Heart right ventricle (tissue), 16 donors: ENCODE measurements around the gene TIMM22. TPM values are rescaled to one million over a fixed set of nuclear protein-coding genes. Genes with fewer than 3 reads are reported as not detected.

Experiments used
- ATAC-seq, 8 donors: fragments of 200-7000 bp; cut with Tn5 transposase; one replicate each; pipeline ENCODE4 v1.9.1; 2020; ENCODE audit warnings: mild to moderate bottlenecking in 8 of 8, moderate library complexity in 8 of 8, moderate number of reproducible peaks in 1 of 8
- DNase-seq, 2 donors: peaks; one replicate each; pipeline ENCODE4 v3.0.0-alpha.2; 2020
- H3K27ac ChIP-seq, 10 donors: fragments of 200-600 bp; sonication (generic) in 2 of 10; one replicate each; pipeline versions ENCODE4 v1.5.0 to v1.8.0; 2020 to 2022; ENCODE audit warnings: mild to moderate bottlenecking in 3 of 10
- H3K27me3 ChIP-seq, 7 donors: fragments of 200-600 bp; one replicate each; pipeline ENCODE4 v1.8.0; 2021 to 2022; ENCODE audit warnings: mild to moderate bottlenecking in 2 of 7
- H3K36me3 ChIP-seq, 9 donors: fragments of 200-600 bp; sonication (generic) in 1 of 9; one replicate each; pipeline versions ENCODE4 v1.5.0 to v1.8.0; 2020 to 2022; ENCODE audit warnings: mild to moderate bottlenecking in 2 of 9
- H3K4me1 ChIP-seq, 9 donors: fragments of 200-600 bp; sonication (generic) in 1 of 9; one replicate each; pipeline versions ENCODE4 v1.5.0 to v1.8.0; 2020 to 2022; ENCODE audit warnings: mild to moderate bottlenecking in 4 of 9
- H3K4me3 ChIP-seq, 10 donors: fragments of 200-600 bp; sonication (generic) in 2 of 10; one replicate each; pipeline versions ENCODE4 v1.5.0 to v1.8.0; 2020 to 2022; ENCODE audit warnings: mild to moderate bottlenecking in 7 of 10, moderate library complexity in 2 of 10
- H3K9me3 ChIP-seq, 11 donors: fragments of 200-600 bp in 10 of 11; sonication (generic) in 2 of 11; one replicate each; pipeline versions ENCODE4 v1.5.0 to v1.8.0; 2013 to 2022; ENCODE audit warnings: mild to moderate bottlenecking in 2 of 11, control low read depth in 1 of 11, moderate library complexity in 1 of 11
- CTCF ChIP-seq, 9 donors: fragments of 200-600 bp; sonication (generic) in 2 of 9; IDR thresholded peaks; one replicate each; pipeline versions ENCODE4 v1.5.0 to v1.8.0; 2021 to 2022; ENCODE audit warnings: antibody characterized with exemption in 9 of 9, mild to moderate bottlenecking in 5 of 9, moderate library complexity in 1 of 9
- WGBS, 2 donors: extraction: QIAGEN DNeasy Blood & Tissue Kit; methylation state at CpG; one replicate each; pipeline ENCODE4 v1.1.7; 2013; ENCODE audit warnings: inconsistent platforms in 1 of 2; 5-methylcytosine and 5-hydroxymethylcytosine counted together
- intact Hi-C, 10 donors: fragments of 100-400 bp; cut with DNase I; formaldehyde crosslinking; loops; one replicate each; pipeline versions ENCODE4 v1.11.1 to v1.14.2; 2022
- polyA plus RNA-seq, 2 donors: library from polyadenylated mRNA; stranded (reverse); fragments of 200-250 nt; gene quantifications; one replicate each; pipeline ENCODE4 v1.2.3, GENCODE V29; 2013
- total RNA-seq, 10 donors: library from RNA; stranded (reverse); fragmentation: NEBNext Ultra II Directional in 3 of 10; extraction: Animal tissue kit (Norgen Biotek cat#: 25700) in 3 of 10; gene quantifications; one replicate each; pipeline versions ENCODE4 v1.2.1 to v1.2.4, GENCODE V29; 2021 to 2023
- donor health status: Arrhythmogenic right ventricular cardiomyopathy.
- donor health status: ischemic (EF 13 %, LVEDD 7.1; RV severe dilation, severe dysfunction).
- donor health status: healthy with polysubstance abuse.
- donor health status: DM: no; HTN: yes; CAD: no.
- donor health status: DM: no; HTN: no; CAD: no.
- donor health status: ischemic (EF 25% LVEDD 6.9; RV normal size, moderate dysfunction).
- donor health status: ischemic (EF 25% LVEDD 5.7; RV mildly dilated, moderate dysfunction).
- donor health status: healthy.
- donor health status: DM: yes; HTN: yes; CAD: no.
- donor health status: Ischemic cardiomyopathy.
- donor health status: ischemic (EF 35%, LVEDD 5.7; RV mildly dilated, moderate dysfunction).
- donor health status: nonischemic (EF 11% LVEDD 7.7; RV severe dilation, severe dysfunction).
- donor health status: DM: yes; HTN: yes; CAD: no.
- donor health status: PGD.
- donor health status: ischemic (EF 29% LVEDD 5.4; RV normal size, mild dysfunction).
- donor health status: nonischemic (EF 23%, LVEDD 6.1; RV moderate dilation, normal function).

The TIMM22 gene
- total and polyA plus RNA-seq, 12 donors, result 12.5 to 19.8 (median 17.5) TPM

GRCh38 chr17:978103-979093, 18.5 kb upstream of the TIMM22 start:
- WGBS, 2 donors, result 3% methylated on average over 56 to 67 of the region's 72 CpGs
- Histone ChIP-seq H3K9me3 (no peaks in the 10 kb centered on the region), H3K4me1 (peaks cover 4 to 53% (median 37%) of the 10 kb centered on the region in 9 donors), H3K36me3 (no peaks in the 10 kb centered on the region), H3K27me3 (peaks cover 0 to 25% (median 0%) of the 10 kb centered on the region in 7 donors), H3K27ac (peak overlapping the region in 8 of 10 donors; percentile 68 to 82 (median 79)), H3K4me3 (peak overlapping the region; percentile 46 to 94 (median 81))
- intact Hi-C loops, result loop anchor here (1.0 to 10.0 kb wide), 11 partner anchors 41 to 184 kb away; no protein-coding TSS in a partner anchor
- ATAC-seq (peak in 4 of 8 donors; percentile 12 to 20 (median 14)), DNase-seq (peak; percentile 41 to 52)
- TF ChIP-seq CTCF (IDR thresholded peaks at IDR 0.05), result no peak

GRCh38 chr17:979212-979538, 17.8 kb upstream of the TIMM22 start:
- Histone ChIP-seq H3K4me1 (peaks cover 4 to 53% (median 37%) of the 10 kb centered on the region in 9 donors), H3K4me3 (peak overlapping the region; percentile 49 to 94 (median 81)), H3K27me3 (peaks cover 0 to 25% (median 0%) of the 10 kb centered on the region in 7 donors), H3K36me3 (no peaks in the 10 kb centered on the region), H3K27ac (peak overlapping the region in 9 of 10 donors; percentile 51 to 84 (median 70)), H3K9me3 (no peaks in the 10 kb centered on the region)
- DNase-seq (no peak), ATAC-seq (peak in 4 of 8 donors; percentile 20 to 60 (median 34))
- TF ChIP-seq CTCF (IDR thresholded peaks at IDR 0.05), result no peak
- intact Hi-C loops, result loop anchor here (1.0 to 10.0 kb wide), 10 partner anchors 42 to 104 kb away; no protein-coding TSS in a partner anchor
- 0 to 1% methylated on average over 19 to 28 of the region's 42 CpGs for WGBS, 2 donors

- Histone ChIP-seq H3K9me3 (no peaks in the 10 kb centered on the region), H3K36me3 (no peaks in the 10 kb centered on the region), H3K27me3 (peaks cover 0 to 25% (median 0%) of the 10 kb centered on the region in 7 donors), H3K27ac (peak within 1 kb of the TSS; percentile 43 to 84 (median 80)), H3K4me3 (peak within 1 kb of the TSS; percentile 49 to 94 (median 81)), H3K4me1 (peaks cover 4 to 52% (median 37%) of the 10 kb centered on the region in 9 donors)
- DNase-seq, result peak; percentile 85 to 94
- peak in 5 of 9 donors; percentile 16 to 53 (median 38) for TF ChIP-seq CTCF (IDR thresholded peaks at IDR 0.05)
- intact Hi-C loops, result loop anchor here (1.0 to 10.0 kb wide), 13 partner anchors 42 to 567 kb away; a partner anchor contains a TSS
- peak; percentile 81 to 97 (median 94) for ATAC-seq
- 1 to 2% methylated on average over 34 to 91 of the region's 94 CpGs for WGBS, 2 donors
Measured at GRCh38 chr17:979539-980405, 17.2 kb upstream of the TIMM22 start, which contains the start of gene NXN. NXN (minus strand) TSS chr17:979776.
